SK-N-SH (cell line): Measurements from ENCODE around the gene PPP1R9A.

Experiments used
- FOXJ3 ChIP-seq: sonication (generic); formaldehyde crosslinking; IDR thresholded peaks from 2 replicates; pipeline ENCODE4 v1.5.1; 2020; ENCODE audit warnings: mild to moderate bottlenecking, missing genetic modification reagents
- JUND ChIP-seq: IDR thresholded peaks from 2 replicates; pipeline ENCODE4 v1.4.0; 2012
- SIN3A ChIP-seq: IDR thresholded peaks from 2 replicates; pipeline ENCODE4 v1.6.1; 2012; ENCODE audit warnings: low read depth, mild to moderate bottlenecking, low read length, moderate library complexity, borderline replicate concordance
- TF ChIP-seq, protein P1 (sequence below): fragments of 200-600 bp; sonication (generic); IDR thresholded peaks from 2 replicates; pipeline ENCODE4 v1.6.1; 2017; ENCODE audit warnings: antibody characterized with exemption, mild to moderate bottlenecking, moderate library complexity
- TF ChIP-seq, protein P2 (sequence below): IDR thresholded peaks from 2 replicates; pipeline ENCODE4 v1.4.0; 2012; ENCODE audit warnings: low read depth, borderline replicate concordance

GRCh38 chr7:95059842-95060313, 152.5 kb downstream of the PPP1R9A start:
- no peak for TF ChIP-seq SIN3A
- TF ChIP-seq, protein P1, sequence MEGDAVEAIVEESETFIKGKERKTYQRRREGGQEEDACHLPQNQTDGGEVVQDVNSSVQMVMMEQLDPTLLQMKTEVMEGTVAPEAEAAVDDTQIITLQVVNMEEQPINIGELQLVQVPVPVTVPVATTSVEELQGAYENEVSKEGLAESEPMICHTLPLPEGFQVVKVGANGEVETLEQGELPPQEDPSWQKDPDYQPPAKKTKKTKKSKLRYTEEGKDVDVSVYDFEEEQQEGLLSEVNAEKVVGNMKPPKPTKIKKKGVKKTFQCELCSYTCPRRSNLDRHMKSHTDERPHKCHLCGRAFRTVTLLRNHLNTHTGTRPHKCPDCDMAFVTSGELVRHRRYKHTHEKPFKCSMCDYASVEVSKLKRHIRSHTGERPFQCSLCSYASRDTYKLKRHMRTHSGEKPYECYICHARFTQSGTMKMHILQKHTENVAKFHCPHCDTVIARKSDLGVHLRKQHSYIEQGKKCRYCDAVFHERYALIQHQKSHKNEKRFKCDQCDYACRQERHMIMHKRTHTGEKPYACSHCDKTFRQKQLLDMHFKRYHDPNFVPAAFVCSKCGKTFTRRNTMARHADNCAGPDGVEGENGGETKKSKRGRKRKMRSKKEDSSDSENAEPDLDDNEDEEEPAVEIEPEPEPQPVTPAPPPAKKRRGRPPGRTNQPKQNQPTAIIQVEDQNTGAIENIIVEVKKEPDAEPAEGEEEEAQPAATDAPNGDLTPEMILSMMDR: no peak
- TF ChIP-seq, protein P2, sequence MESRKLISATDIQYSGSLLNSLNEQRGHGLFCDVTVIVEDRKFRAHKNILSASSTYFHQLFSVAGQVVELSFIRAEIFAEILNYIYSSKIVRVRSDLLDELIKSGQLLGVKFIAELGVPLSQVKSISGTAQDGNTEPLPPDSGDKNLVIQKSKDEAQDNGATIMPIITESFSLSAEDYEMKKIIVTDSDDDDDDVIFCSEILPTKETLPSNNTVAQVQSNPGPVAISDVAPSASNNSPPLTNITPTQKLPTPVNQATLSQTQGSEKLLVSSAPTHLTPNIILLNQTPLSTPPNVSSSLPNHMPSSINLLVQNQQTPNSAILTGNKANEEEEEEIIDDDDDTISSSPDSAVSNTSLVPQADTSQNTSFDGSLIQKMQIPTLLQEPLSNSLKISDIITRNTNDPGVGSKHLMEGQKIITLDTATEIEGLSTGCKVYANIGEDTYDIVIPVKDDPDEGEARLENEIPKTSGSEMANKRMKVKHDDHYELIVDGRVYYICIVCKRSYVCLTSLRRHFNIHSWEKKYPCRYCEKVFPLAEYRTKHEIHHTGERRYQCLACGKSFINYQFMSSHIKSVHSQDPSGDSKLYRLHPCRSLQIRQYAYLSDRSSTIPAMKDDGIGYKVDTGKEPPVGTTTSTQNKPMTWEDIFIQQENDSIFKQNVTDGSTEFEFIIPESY: no peak
- no peak for TF ChIP-seq FOXJ3 (CRISPR knock-in tag)
- no peak for TF ChIP-seq JUND
